Measurements from ENCODE around the gene IRF2.

- TF ChIP-seq EP300 (IDR thresholded peaks at IDR 0.05) (no peak), CTCF (IDR thresholded peaks at IDR 0.05) (no peak)
Observed at GRCh38 chr4:184342167-184342856, 132.0 kb downstream of the IRF2 start.

Measured in ovary (tissue), 3 donors.